HG02938 (cell line): ENCODE results near the gene IFITM1.
A peak's percentile ranks its signal among the peaks of the same experiment; 100 is the strongest.
"Not testable (repeated sequence)": the region's sequence is repeated elsewhere in the genome, so short reads cannot be mapped to it uniquely, and the experiment has no call there.

ENCODE experiments used
- ATAC-seq: cut with Tn5 transposase; IDR thresholded peaks from one replicate; pipeline ENCODE4 v1.9.1; 2021; ENCODE audit warnings: mild to moderate bottlenecking, moderate library complexity; ENCODE audit not compliant: unreplicated experiment

Gene IFITM1

GRCh38 chr11:282630-283360 lies 31.0 kb upstream of the IFITM1 start:
- no peak for ATAC-seq

- no peak for ATAC-seq
Measured at GRCh38 chr11:283405-284104, 30.3 kb upstream of the IFITM1 start.

GRCh38 chr11:284105-285020 lies 29.5 kb upstream of the IFITM1 start:
- ATAC-seq, result no peak

- no peak for ATAC-seq
Measured at GRCh38 chr11:285021-285893, 28.6 kb upstream of the IFITM1 start.

- no peak for ATAC-seq
Measured at GRCh38 chr11:285894-286220, 28.0 kb upstream of the IFITM1 start.

GRCh38 chr11:286977-287820 lies 26.6 kb upstream of the IFITM1 start:
- not testable (repeated sequence) for ATAC-seq

GRCh38 chr11:287821-288477 lies 25.9 kb upstream of the IFITM1 start:
- ATAC-seq, result no peak

GRCh38 chr11:288478-289397 lies 25.1 kb upstream of the IFITM1 start, which contains the start of gene PGGHG:
TSS of gene PGGHG (plus strand) at chr11:289126. CDS start at chr11:289817, 691 bp downstream.
- ATAC-seq, result peak; percentile 39

- no peak for ATAC-seq
Measured at GRCh38 chr11:289398-289711, 24.5 kb upstream of the IFITM1 start.

GRCh38 chr11:289712-290620 lies 23.9 kb upstream of the IFITM1 start:
- ATAC-seq, result no peak

GRCh38 chr11:290621-291231 lies 23.1 kb upstream of the IFITM1 start:
- no peak for ATAC-seq

GRCh38 chr11:291281-292210 lies 22.3 kb upstream of the IFITM1 start:
- no peak for ATAC-seq

- ATAC-seq, result no peak
Measured at GRCh38 chr11:292211-293121, 21.4 kb upstream of the IFITM1 start.

- ATAC-seq, result no peak
Measured at GRCh38 chr11:293271-293851, 20.5 kb upstream of the IFITM1 start.
